ENCODE results near the gene SELENOV. TPM values are rescaled to one million over a fixed set of nuclear protein-coding genes. Genes with fewer than 3 reads are reported as not detected.

The SELENOV gene
- not detected in 3 replicates for total RNA-seq
- long read RNA-seq: 0 reads

- peak; percentile 54 for DNase-seq (ENCODE audit: low spot score)
- H3K27ac Mint-ChIP-seq (ENCODE audit: unreplicated experiment): peak within 1 kb of the TSS; percentile 49
- H3K9me3 Mint-ChIP-seq (ENCODE audit: low read depth): no peaks in the 10 kb centered on the region
- TF ChIP-seq CTCF (IDR thresholded peaks at IDR 0.05): peak; percentile 29
- H3K36me3 Mint-ChIP-seq (ENCODE audit: low read depth): peaks cover 5% of the 10 kb centered on the region
- H3K27me3 Mint-ChIP-seq (ENCODE audit: low read depth): peaks cover 41% of the 10 kb centered on the region
- peak within 1 kb of the TSS; percentile 58 for H3K4me3 Mint-ChIP-seq (ENCODE audit: unreplicated experiment)
- peaks cover 14% of the 10 kb centered on the region for H3K4me1 Mint-ChIP-seq (ENCODE audit: low read depth)
Measured at GRCh38 chr19:39514840-39515550, at the start of gene SELENOV. SELENOV (plus strand) TSS chr19:39515139; CDS start chr19:39515213, 74 bp downstream.

- H3K9me3 Mint-ChIP-seq (ENCODE audit: low read depth): no peaks in the 10 kb centered on the region
- peaks cover 46% of the 10 kb centered on the region for H3K36me3 Mint-ChIP-seq (ENCODE audit: low read depth)
- no peak for TF ChIP-seq CTCF (IDR thresholded peaks at IDR 0.05)
- DNase-seq (ENCODE audit: low spot score): no peak
- no peak overlapping the region for H3K27ac Mint-ChIP-seq (ENCODE audit: unreplicated experiment)
- no peaks in the 10 kb centered on the region for H3K27me3 Mint-ChIP-seq (ENCODE audit: low read depth)
- no peak overlapping the region for H3K4me3 Mint-ChIP-seq (ENCODE audit: unreplicated experiment)
- no peaks in the 10 kb centered on the region for H3K4me1 Mint-ChIP-seq (ENCODE audit: low read depth)
Measured at GRCh38 chr19:39465956-39466747, 48.8 kb upstream of the SELENOV start.

- no peak overlapping the region for H3K27ac Mint-ChIP-seq (ENCODE audit: unreplicated experiment)
- H3K9me3 Mint-ChIP-seq (ENCODE audit: low read depth): no peaks in the 10 kb centered on the region
- no peak for DNase-seq (ENCODE audit: low spot score)
- H3K36me3 Mint-ChIP-seq (ENCODE audit: low read depth): peaks cover 54% of the 10 kb centered on the region
- no peak overlapping the region for H3K4me3 Mint-ChIP-seq (ENCODE audit: unreplicated experiment)
- H3K27me3 Mint-ChIP-seq (ENCODE audit: low read depth): no peaks in the 10 kb centered on the region
- no peaks in the 10 kb centered on the region for H3K4me1 Mint-ChIP-seq (ENCODE audit: low read depth)
- no peak for TF ChIP-seq CTCF (IDR thresholded peaks at IDR 0.05)
Measured at GRCh38 chr19:39467941-39468340, 47.0 kb upstream of the SELENOV start.

- Mint-ChIP-seq H3K36me3 (ENCODE audit: low read depth) (peaks cover 49% of the 10 kb centered on the region), H3K27ac (ENCODE audit: unreplicated experiment) (no peak overlapping the region), H3K9me3 (ENCODE audit: low read depth) (no peaks in the 10 kb centered on the region)
Measured at GRCh38 chr19:39469036-39469435, 45.9 kb upstream of the SELENOV start.

More at GRCh38 chr19:39469036-39469435, 45.9 kb upstream of the SELENOV start:
- Mint-ChIP-seq H3K27me3 (ENCODE audit: low read depth) (no peaks in the 10 kb centered on the region), H3K4me3 (ENCODE audit: unreplicated experiment) (no peak overlapping the region), H3K4me1 (ENCODE audit: low read depth) (no peaks in the 10 kb centered on the region)
- no peak for TF ChIP-seq CTCF (IDR thresholded peaks at IDR 0.05)
- DNase-seq (ENCODE audit: low spot score): no peak

Measured in chondrocyte (in vitro differentiated cells).